ENCODE data around the gene KIAA1549. TPM values are rescaled to one million over a fixed set of nuclear protein-coding genes. Genes with fewer than 3 reads are reported as not detected.

The KIAA1549 gene
- polyA plus RNA-seq, 2 of the 4 experiments (the other 2 are of a cell fraction), result 4.1 to 4.7 TPM

- H3K9me3 ChIP-seq, result no peaks in the 10 kb centered on the region
- peaks cover 22% of the 10 kb centered on the region for H3K4me1 ChIP-seq
- TF ChIP-seq MAX (IDR thresholded peaks at IDR 0.05), result peak; percentile 80
- no peak for TF ChIP-seq ZNF302 (CRISPR knock-in tag; IDR thresholded peaks at IDR 0.05)
- no peak for TF ChIP-seq FOSL2 (IDR thresholded peaks at IDR 0.05)
- TF ChIP-seq FOSL2 (CRISPR knock-in tag; IDR thresholded peaks at IDR 0.05), result peak; percentile 30; the same call in 1 of the 2 replicates
- TF ChIP-seq NFE2L2 (conservative IDR thresholded peaks at IDR 0.05; ENCODE audit: low read length), result peak; percentile 33; the same call in 1 of the 2 replicates
- TF ChIP-seq ZFP36 (IDR thresholded peaks at IDR 0.05; ENCODE audit: borderline replicate concordance, partially characterized antibody), result no peak
- no peak for TF ChIP-seq ESRRA (IDR thresholded peaks at IDR 0.05; ENCODE audit: borderline replicate concordance, low read length)
- TF ChIP-seq, protein P1, sequence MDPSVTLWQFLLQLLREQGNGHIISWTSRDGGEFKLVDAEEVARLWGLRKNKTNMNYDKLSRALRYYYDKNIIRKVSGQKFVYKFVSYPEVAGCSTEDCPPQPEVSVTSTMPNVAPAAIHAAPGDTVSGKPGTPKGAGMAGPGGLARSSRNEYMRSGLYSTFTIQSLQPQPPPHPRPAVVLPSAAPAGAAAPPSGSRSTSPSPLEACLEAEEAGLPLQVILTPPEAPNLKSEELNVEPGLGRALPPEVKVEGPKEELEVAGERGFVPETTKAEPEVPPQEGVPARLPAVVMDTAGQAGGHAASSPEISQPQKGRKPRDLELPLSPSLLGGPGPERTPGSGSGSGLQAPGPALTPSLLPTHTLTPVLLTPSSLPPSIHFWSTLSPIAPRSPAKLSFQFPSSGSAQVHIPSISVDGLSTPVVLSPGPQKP (IDR thresholded peaks at IDR 0.05; ENCODE audit: low read depth, low read length), result no peak
- peak; percentile 90 for TF ChIP-seq E2F6 (IDR thresholded peaks at IDR 0.05; ENCODE audit: borderline replicate concordance, low read depth)
- no peak for TF ChIP-seq RARB (CRISPR knock-in tag; IDR thresholded peaks at IDR 0.05)
- TF ChIP-seq EHMT2 (IDR thresholded peaks at IDR 0.05; ENCODE audit: low read depth), result no peak
- TF ChIP-seq SREBF2 (IDR thresholded peaks at IDR 0.05), result no peak
- TF ChIP-seq CBX2 (IDR thresholded peaks at IDR 0.05; ENCODE audit: borderline replicate concordance, low read depth), result no peak
- no peak for TF ChIP-seq PBX3 (IDR thresholded peaks at IDR 0.05)
- no peak for TF ChIP-seq HOXB5 (CRISPR knock-in tag; IDR thresholded peaks at IDR 0.05)
- TF ChIP-seq PHF8 (IDR thresholded peaks at IDR 0.05; ENCODE audit: borderline replicate concordance, low read depth), result no peak
- TF ChIP-seq MAFK (IDR thresholded peaks at IDR 0.05; ENCODE audit: partially characterized antibody), result peak; percentile 70
- peak; percentile 96 to 97 for ATAC-seq
- H3K4me3 ChIP-seq, result no peak overlapping the region
- ChIA-PET POLR2A (interaction anchor here (0.6 to 1.2 kb wide), 2 partner anchors 10 to 44 kb away, joined by 3 read pairs; no protein-coding TSS in a partner anchor), CTCF (interaction anchor here (1.3 to 2.7 kb wide), 5 partner anchors 10 to 81 kb away, joined by 3 to 8 read pairs (median 3); no protein-coding TSS in a partner anchor)
- H3K4me2 ChIP-seq, result peak overlapping the region; percentile 35
- FAIRE-seq, result no peak
- 29% methylated on average over 6 of the region's 6 CpGs for WGBS (ENCODE audit: missing lambda C conversion rate)
- peak overlapping the region; percentile 51 to 71 for H3K27ac ChIP-seq
- peak; percentile 62 to 88 for DNase-seq (ENCODE audit: low read depth in 1 of 2, low spot score in 1 of 2)
Observed at GRCh38 chr7:138935465-138936011, 45.7 kb downstream of the KIAA1549 start.

DNA sequence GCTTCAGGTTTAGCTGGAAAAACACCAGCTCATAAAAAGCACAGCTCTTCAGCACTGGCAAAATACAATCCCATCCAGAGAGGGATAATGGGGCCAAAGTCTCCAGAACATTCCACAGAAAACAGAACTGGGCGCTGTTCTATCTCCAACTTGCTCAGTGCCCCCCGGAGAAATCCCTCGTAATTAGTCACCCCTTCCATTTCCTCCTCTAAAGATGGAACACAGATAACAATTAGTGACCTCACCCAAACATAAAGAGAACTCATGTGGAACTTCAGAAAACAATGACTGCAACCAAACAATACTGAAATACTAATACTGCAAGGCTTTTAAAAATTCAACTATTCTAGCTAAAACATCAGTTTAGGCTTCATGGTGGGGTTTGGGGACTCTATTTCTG lies 46.3 kb downstream of the KIAA1549 start:
- 67% methylated on average over 3 of the region's 3 CpGs for WGBS (ENCODE audit: missing lambda C conversion rate)
- no peaks in the 10 kb centered on the region for H3K9me3 ChIP-seq
- ChIA-PET POLR2A (interaction anchor here (1.2 kb wide), 1 partner anchor 9 kb away, joined by 3 read pairs; no protein-coding TSS in a partner anchor), CTCF (interaction anchor here (0.7 to 2.7 kb wide), 6 partner anchors 10 to 84 kb away, joined by 3 to 8 read pairs (median 4); no protein-coding TSS in a partner anchor)
- ATAC-seq (no peak), DNase-seq (ENCODE audit: low read depth in 1 of 2, low spot score in 1 of 2) (no peak), FAIRE-seq (no peak)
- TF ChIP-seq RARB (CRISPR knock-in tag; IDR thresholded peaks at IDR 0.05) (no peak), FOSL2 (IDR thresholded peaks at IDR 0.05) (no peak), FOSL2 (CRISPR knock-in tag; IDR thresholded peaks at IDR 0.05) (0 out of 2 replicates have a peak, but pooled peaks have one; percentile 4), FOXS1 (CRISPR knock-in tag; IDR thresholded peaks at IDR 0.05) (no peak)
- H3K4me2 ChIP-seq, result peak overlapping the region; percentile 35
- H3K27ac ChIP-seq, result peak overlapping the region; percentile 51 to 71
- peaks cover 22% of the 10 kb centered on the region for H3K4me1 ChIP-seq
- no peak overlapping the region for H3K4me3 ChIP-seq

DNA sequence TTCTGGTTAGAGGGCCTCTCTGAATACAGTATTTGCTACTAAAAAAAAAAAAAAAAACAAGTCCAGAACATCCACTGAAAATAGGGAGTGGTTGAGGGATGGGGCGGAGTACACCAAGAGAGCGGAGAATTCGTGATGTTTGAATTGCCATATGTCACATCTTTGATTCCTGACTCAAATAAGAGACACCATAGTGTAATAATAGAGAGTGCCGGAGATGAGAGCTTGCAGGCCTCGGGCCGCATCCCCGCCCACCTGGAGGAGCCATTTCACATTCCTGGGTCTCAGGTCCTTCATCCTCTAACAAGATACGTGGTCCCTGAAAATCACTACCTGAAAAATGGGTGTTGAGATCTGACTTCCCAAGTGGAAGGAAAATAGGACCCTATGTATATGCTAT lies 46.8 kb downstream of the KIAA1549 start:
- WGBS (ENCODE audit: missing lambda C conversion rate), result 95% methylated on average over 8 of the region's 8 CpGs
- no peak for ATAC-seq
- no peak for FAIRE-seq
- peaks cover 22% of the 10 kb centered on the region for H3K4me1 ChIP-seq
- H3K27ac ChIP-seq, result peak overlapping the region; percentile 51 to 71; a peak in 5 of 6 replicates
- peak overlapping the region; percentile 35; the same call in 2 of the 3 replicates for H3K4me2 ChIP-seq
- CTCF ChIA-PET, result interaction anchor here (0.7 to 2.7 kb wide), 4 partner anchors 9 to 84 kb away, joined by 3 to 8 read pairs (median 4); no protein-coding TSS in a partner anchor
- H3K9me3 ChIP-seq, result no peaks in the 10 kb centered on the region
- no peak for DNase-seq (ENCODE audit: low read depth in 1 of 2, low spot score in 1 of 2)
- POLR2A ChIA-PET, result interaction anchor here (1.2 kb wide), 1 partner anchor 9 kb away, joined by 3 read pairs; no protein-coding TSS in a partner anchor
- TF ChIP-seq, protein P2, sequence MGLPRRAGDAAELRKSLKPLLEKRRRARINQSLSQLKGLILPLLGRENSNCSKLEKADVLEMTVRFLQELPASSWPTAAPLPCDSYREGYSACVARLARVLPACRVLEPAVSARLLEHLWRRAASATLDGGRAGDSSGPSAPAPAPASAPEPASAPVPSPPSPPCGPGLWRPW (IDR thresholded peaks at IDR 0.05), result no peak
- no peak for TF ChIP-seq JUN (IDR thresholded peaks at IDR 0.05)
- no peak for TF ChIP-seq ZNF302 (CRISPR knock-in tag; IDR thresholded peaks at IDR 0.05)
- H3K4me3 ChIP-seq, result no peak overlapping the region
